HUES48 (cell line): ENCODE measurements around the gene TP53INP2.

Experiments
- H3K27ac ChIP-seq: one replicate; pipeline ENCODE4 v1.7.0; 2013; ENCODE audit warnings: low read depth, low read length, inconsistent platforms
- H3K27me3 ChIP-seq: 2 replicates; pipeline ENCODE4 v1.6.1; 2013; ENCODE audit warnings: mild to moderate bottlenecking, low read length; ENCODE audit not compliant: control insufficient read depth, insufficient read depth
- H3K36me3 ChIP-seq: 2 replicates; pipeline ENCODE4 v1.6.1; 2013; ENCODE audit warnings: low read length; ENCODE audit not compliant: control insufficient read depth, insufficient read depth
- H3K4me1 ChIP-seq: 2 replicates; pipeline ENCODE4 v1.6.1; 2013; ENCODE audit warnings: mild to moderate bottlenecking, low read length; ENCODE audit not compliant: control insufficient read depth, insufficient read depth
- H3K4me3 ChIP-seq: 2 replicates; pipeline ENCODE4 v1.5.1; 2013; ENCODE audit warnings: mild to moderate bottlenecking, low read depth, low read length
- H3K9ac ChIP-seq: 2 replicates; pipeline ENCODE4 v1.6.1; 2013; ENCODE audit warnings: mild to moderate bottlenecking, low read depth, low read length, moderate library complexity
- H3K9me3 ChIP-seq: 2 replicates; pipeline ENCODE4 v1.6.1; 2013; ENCODE audit warnings: low read length; ENCODE audit not compliant: control insufficient read depth, insufficient read depth

TP53INP2 gene

GRCh38 chr20:34754611-34755010 lies 50.5 kb downstream of the TP53INP2 start:
- Histone ChIP-seq H3K27me3 (no peaks in the 10 kb centered on the region), H3K4me1 (0 out of 2 replicates have a peak, but pooled peaks cover 11% of the 10 kb centered on the region), H3K27ac (peak overlapping the region; percentile 43), H3K9ac (no peak overlapping the region), H3K9me3 (no peaks in the 10 kb centered on the region), H3K36me3 (peaks cover 53% of the 10 kb centered on the region), H3K4me3 (no peak overlapping the region)

GRCh38 chr20:34755367-34755766 lies 51.2 kb downstream of the TP53INP2 start:
- Histone ChIP-seq H3K9me3 (no peaks in the 10 kb centered on the region), H3K4me3 (no peak overlapping the region), H3K27me3 (no peaks in the 10 kb centered on the region), H3K4me1 (0 out of 2 replicates have a peak, but pooled peaks cover 11% of the 10 kb centered on the region), H3K9ac (no peak overlapping the region), H3K36me3 (peaks cover 46% of the 10 kb centered on the region), H3K27ac (no peak overlapping the region)

GRCh38 chr20:34762031-34762555 lies 57.9 kb downstream of the TP53INP2 start:
- H3K27me3 ChIP-seq = no peaks in the 10 kb centered on the region
- H3K4me3 ChIP-seq = no peak overlapping the region
- H3K36me3 ChIP-seq = peaks cover 58% of the 10 kb centered on the region
- no peak overlapping the region for H3K9ac ChIP-seq
- no peaks in the 10 kb centered on the region for H3K4me1 ChIP-seq
- no peaks in the 10 kb centered on the region for H3K9me3 ChIP-seq
- no peak overlapping the region for H3K27ac ChIP-seq
